ENCODE measurements around the gene HSPE1. TPM values are rescaled to one million over a fixed set of nuclear protein-coding genes. Genes with fewer than 3 reads are reported as not detected.
"Not testable (repeated sequence)": the region's sequence is repeated elsewhere in the genome, so short reads cannot be mapped to it uniquely, and the experiment has no call there.

The HSPE1 gene
- total RNA-seq, 1 experiment from 2014 or later: 321 TPM

GRCh38 chr2:197477797-197478196 lies 22.4 kb upstream of the HSPE1 start:
- CTCF ChIA-PET: no interaction called here
- no peak for ATAC-seq

DNA sequence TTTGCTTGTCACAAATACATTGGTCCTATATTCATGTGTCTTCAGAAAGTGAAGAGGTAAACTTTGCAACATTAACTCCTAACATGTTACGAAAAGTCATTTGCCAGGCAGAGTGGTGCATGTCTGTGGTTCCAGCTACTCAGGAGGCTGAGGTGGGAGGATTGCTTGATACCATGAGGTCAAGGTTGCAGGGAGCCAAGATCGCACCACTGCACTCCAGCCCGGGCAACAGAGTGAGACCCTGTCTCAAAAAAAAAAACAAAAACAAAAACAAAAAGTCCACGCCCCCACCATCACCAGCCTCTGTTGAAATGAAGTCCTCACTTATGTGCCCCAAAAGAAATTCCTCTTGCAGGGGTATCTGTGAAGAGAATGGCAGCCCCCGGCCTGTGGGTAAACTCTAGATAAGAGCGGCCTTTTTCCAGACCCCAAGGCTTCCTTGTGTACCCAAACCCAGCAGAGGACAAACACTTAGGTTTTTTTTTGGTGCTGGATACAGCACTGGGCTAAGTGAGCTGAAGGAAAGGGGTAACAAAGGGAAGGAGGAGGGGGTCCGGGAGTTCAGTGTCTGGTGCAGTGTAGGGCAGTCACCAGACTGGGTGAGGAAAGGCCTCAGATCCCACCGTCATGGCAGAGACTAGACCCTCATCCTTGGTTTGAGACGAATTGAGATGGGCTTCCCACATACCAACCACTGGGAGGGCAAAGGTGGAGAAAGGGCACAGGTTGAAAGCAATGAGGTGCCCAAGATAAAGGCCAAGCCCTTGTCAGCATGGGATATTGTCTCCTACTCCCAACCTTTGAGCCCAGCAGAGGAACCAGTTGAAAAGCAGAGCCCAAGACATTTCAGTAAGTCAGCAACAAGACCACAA lies 19.8 kb upstream of the HSPE1 start:
- H3K36me3 ChIP-seq (ENCODE audit: low read depth, low read length): peaks cover 16% of the 10 kb centered on the region
- no peak overlapping the region for H3K4me3 ChIP-seq (ENCODE audit: low read length)
- no peaks in the 10 kb centered on the region for H3K27me3 ChIP-seq (ENCODE audit: low read length)
- ChIA-PET CTCF (no interaction called here), POLR2A (ENCODE audit: unreplicated experiment) (no interaction called here)
- H2AFZ ChIP-seq (ENCODE audit: low read length): no peak overlapping the region
- peaks cover 5% of the 10 kb centered on the region for H3F3A ChIP-seq (ENCODE audit: low read length, unreplicated experiment)
- no peaks in the 10 kb centered on the region for H3K79me2 ChIP-seq (ENCODE audit: low read length)
- BruUV-seq (replicated peaks): no TSS peak
- H3K9me2 ChIP-seq (replicated peaks; ENCODE audit: low read length): no peaks in the 10 kb centered on the region
- no peak overlapping the region for H3K27ac ChIP-seq (ENCODE audit: low read length)
- ATAC-seq: no peak
- no peaks in the 10 kb centered on the region for H3K4me1 ChIP-seq (ENCODE audit: insufficient read depth, low read length)
- H3K4me2 ChIP-seq (ENCODE audit: low read length): no peak overlapping the region
- TF ChIP-seq, protein P1, sequence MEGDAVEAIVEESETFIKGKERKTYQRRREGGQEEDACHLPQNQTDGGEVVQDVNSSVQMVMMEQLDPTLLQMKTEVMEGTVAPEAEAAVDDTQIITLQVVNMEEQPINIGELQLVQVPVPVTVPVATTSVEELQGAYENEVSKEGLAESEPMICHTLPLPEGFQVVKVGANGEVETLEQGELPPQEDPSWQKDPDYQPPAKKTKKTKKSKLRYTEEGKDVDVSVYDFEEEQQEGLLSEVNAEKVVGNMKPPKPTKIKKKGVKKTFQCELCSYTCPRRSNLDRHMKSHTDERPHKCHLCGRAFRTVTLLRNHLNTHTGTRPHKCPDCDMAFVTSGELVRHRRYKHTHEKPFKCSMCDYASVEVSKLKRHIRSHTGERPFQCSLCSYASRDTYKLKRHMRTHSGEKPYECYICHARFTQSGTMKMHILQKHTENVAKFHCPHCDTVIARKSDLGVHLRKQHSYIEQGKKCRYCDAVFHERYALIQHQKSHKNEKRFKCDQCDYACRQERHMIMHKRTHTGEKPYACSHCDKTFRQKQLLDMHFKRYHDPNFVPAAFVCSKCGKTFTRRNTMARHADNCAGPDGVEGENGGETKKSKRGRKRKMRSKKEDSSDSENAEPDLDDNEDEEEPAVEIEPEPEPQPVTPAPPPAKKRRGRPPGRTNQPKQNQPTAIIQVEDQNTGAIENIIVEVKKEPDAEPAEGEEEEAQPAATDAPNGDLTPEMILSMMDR (conservative IDR thresholded peaks at IDR 0.05; ENCODE audit: low read depth, low read length): no peak
- TF ChIP-seq EZH2phosphoT487 (IDR thresholded peaks at IDR 0.05; ENCODE audit: borderline replicate concordance, low read length) (no peak), EZH2 (IDR thresholded peaks at IDR 0.05; ENCODE audit: low read length, unreplicated experiment) (no peak)
- intact Hi-C loops (cut with micrococcal nuclease): no loop called here
- peaks cover 10% of the 10 kb centered on the region; the same call in 1 of the 2 replicates for H3K9me3 ChIP-seq (ENCODE audit: low read length)
- DNase-seq: no peak
- no peaks in the 10 kb centered on the region for H4K20me1 ChIP-seq (ENCODE audit: low read length)
- no peak overlapping the region for H3K9ac ChIP-seq (ENCODE audit: low read length)

More at GRCh38 chr2:197477797-197478196, 22.4 kb upstream of the HSPE1 start:
- Histone ChIP-seq H3K36me3 (ENCODE audit: low read depth, low read length) (peaks cover 20% of the 10 kb centered on the region), H3K79me2 (ENCODE audit: low read length) (no peaks in the 10 kb centered on the region), H3K9ac (ENCODE audit: low read length) (no peak overlapping the region), H2AFZ (ENCODE audit: low read length) (no peak overlapping the region), H3K4me2 (ENCODE audit: low read length) (no peak overlapping the region), H3K27me3 (ENCODE audit: low read length) (no peaks in the 10 kb centered on the region), H3K4me1 (ENCODE audit: insufficient read depth, low read length) (no peaks in the 10 kb centered on the region), H3K4me3 (ENCODE audit: low read length) (no peak overlapping the region), H4K20me1 (ENCODE audit: low read length) (no peaks in the 10 kb centered on the region), H3F3A (ENCODE audit: low read length, unreplicated experiment) (no peaks in the 10 kb centered on the region), H3K9me2 (replicated peaks; ENCODE audit: low read length) (no peaks in the 10 kb centered on the region), H3K27ac (ENCODE audit: low read length) (no peak overlapping the region), H3K9me3 (ENCODE audit: low read length) (no peaks in the 10 kb centered on the region)
- DNase-seq: no peak
- POLR2A ChIA-PET (ENCODE audit: unreplicated experiment): no interaction called here
- TF ChIP-seq EZH2 (IDR thresholded peaks at IDR 0.05; ENCODE audit: low read length, unreplicated experiment) (no peak), EZH2phosphoT487 (IDR thresholded peaks at IDR 0.05; ENCODE audit: borderline replicate concordance, low read length) (no peak)
- TF ChIP-seq, protein P1 (conservative IDR thresholded peaks at IDR 0.05; ENCODE audit: low read depth, low read length): no peak
- intact Hi-C loops (cut with micrococcal nuclease): no loop called here
- no TSS peak for BruUV-seq (replicated peaks)

DNA sequence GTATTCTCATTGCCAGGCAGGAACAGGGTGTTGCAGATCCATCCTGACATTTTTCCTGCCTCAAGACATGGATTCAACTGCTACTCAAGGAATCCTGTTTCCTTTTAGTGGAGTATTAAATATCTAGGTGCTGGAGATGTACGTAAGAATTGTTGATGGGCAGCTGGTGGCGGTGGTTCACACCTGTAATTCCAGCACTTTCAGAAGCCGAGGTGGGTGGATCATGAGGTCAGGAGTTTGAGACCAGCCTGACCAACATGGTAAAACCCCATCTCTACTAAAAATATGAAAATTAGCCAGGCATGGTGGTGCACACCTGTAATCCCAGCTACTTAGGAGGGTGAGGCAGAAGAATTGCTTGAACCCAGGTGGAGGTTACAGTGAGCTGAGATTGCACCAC lies 15.9 kb upstream of the HSPE1 start:
- H3K27me3 ChIP-seq (ENCODE audit: low read length); H3K4me3 ChIP-seq (ENCODE audit: low read length); H3K4me1 ChIP-seq (ENCODE audit: insufficient read depth, low read length); H2AFZ ChIP-seq (ENCODE audit: low read length); H3K9me2 ChIP-seq (replicated peaks; ENCODE audit: low read length); CTCF ChIA-PET; H3K4me2 ChIP-seq (ENCODE audit: low read length); intact Hi-C loops (cut with micrococcal nuclease); DNase-seq; H3K9ac ChIP-seq (ENCODE audit: low read length); H3K9me3 ChIP-seq (ENCODE audit: low read length); H4K20me1 ChIP-seq (ENCODE audit: low read length); ATAC-seq; H3K79me2 ChIP-seq (ENCODE audit: low read length); BruUV-seq (replicated peaks); H3K27ac ChIP-seq (ENCODE audit: low read length): not testable (repeated sequence)
- POLR2A ChIA-PET (ENCODE audit: unreplicated experiment): interaction anchor here (0.7 to 1.2 kb wide), 2 partner anchors 16 to 25 kb away, joined by 6 to 29 read pairs; partner anchors contain the start of gene HSPD1
- peaks cover 16% of the 10 kb centered on the region for H3F3A ChIP-seq (ENCODE audit: low read length, unreplicated experiment)
- peaks cover 48% of the 10 kb centered on the region for H3K36me3 ChIP-seq (ENCODE audit: low read depth, low read length)
